Kidney (tissue), 14 donors: ENCODE data around the gene IGLL5. TPM values are rescaled to one million over a fixed set of nuclear protein-coding genes. Genes with fewer than 3 reads are reported as not detected.

Source experiments
- DNase-seq, 5 donors: peaks; one replicate each; pipeline ENCODE4 v3.0.0-alpha.2; 2013 to 2020
- FAIRE-seq: peaks from 2 replicates; lab custom pipeline; 2012; peaks lifted over from hg19 to GRCh38; lab: Jason Lieb, UNC
- H3K27ac ChIP-seq, 2 donors: one replicate each; pipeline ENCODE4 v1.7.0; 2013; ENCODE audit warnings: low read depth in 2 of 2, low read length in 2 of 2, inconsistent platforms in 1 of 2
- H3K27me3 ChIP-seq: one replicate; pipeline ENCODE4 v1.7.1; 2013; ENCODE audit warnings: low read length, inconsistent platforms; ENCODE audit not compliant: control insufficient read depth, insufficient read depth
- H3K36me3 ChIP-seq, 3 donors: one replicate each; pipeline versions ENCODE4 v1.7.0 to v1.7.1; 2013; ENCODE audit warnings: low read length in 3 of 3, control low read depth in 1 of 3, inconsistent platforms in 1 of 3; ENCODE audit not compliant: insufficient read depth in 3 of 3, control insufficient read depth in 2 of 3
- H3K4me1 ChIP-seq, 3 donors: one replicate each; pipeline versions ENCODE4 v1.7.0 to v1.7.1; 2013; ENCODE audit warnings: low read length in 3 of 3, inconsistent platforms in 1 of 3, low read depth in 1 of 3; ENCODE audit not compliant: control insufficient read depth in 2 of 3, insufficient read depth in 2 of 3
- H3K4me3 ChIP-seq, 3 donors: one replicate each; pipeline versions ENCODE4 v1.7.0 to v1.8.1; 2013; ENCODE audit warnings: low read length in 3 of 3, control low read depth in 1 of 3, inconsistent platforms in 1 of 3
- H3K9ac ChIP-seq, 3 donors: one replicate each; pipeline versions ENCODE4 v1.7.0 to v1.7.1; 2013; ENCODE audit warnings: low read length in 3 of 3, control low read depth in 1 of 3, inconsistent platforms in 1 of 3
- H3K9me3 ChIP-seq, 3 donors: one replicate each; pipeline versions ENCODE4 v1.7.0 to v1.7.1; 2013; ENCODE audit warnings: low read length in 3 of 3, control low read depth in 1 of 3, inconsistent platforms in 1 of 3; ENCODE audit not compliant: control insufficient read depth in 2 of 3, insufficient read depth in 1 of 3
- CTCF ChIP-seq: IDR thresholded peaks from 3 replicates; pipeline ENCODE4 v1.5.1; 2012; ENCODE audit warnings: mild to moderate bottlenecking, moderate library complexity, borderline replicate concordance; ENCODE audit not compliant: insufficient read depth; ENCODE audit errors: extremely low read depth
- intact Hi-C: fragments of 100-400 bp; cut with DNase I; formaldehyde crosslinking; loops from one replicate; pipeline ENCODE4 v1.11.1; 2022
- polyA plus RNA-seq: library from polyadenylated mRNA; stranded (reverse); fragments of 350-450 nt; fragmentation: Illumina TruSeq; extraction: RNeasy Lipid Tissue Mini Kit (QIAGEN cat#74804); gene quantifications from one replicate; pipeline ENCODE4 v1.2.3, GENCODE V29; 2014; ENCODE audit warnings: low read depth, low replicate concordance; ENCODE audit not compliant: insufficient read depth
- total RNA-seq: library from RNA; stranded (reverse); fragmentation: NEBNext Ultra II Directional; extraction: Animal tissue kit (Norgen Biotek cat#: 25700); gene quantifications from one replicate; pipeline ENCODE4 v1.2.1, GENCODE V29; 2021
- donor health status: control.
- donor health status: control.
- donor health status: control.
- donor health status: control.
- donor health status: control.
- donor health status: DM: yes; HTN: yes; CAD: no.
- donor health status: Normal renal cell carcinoma (clear cell type).

The IGLL5 gene
- total and polyA plus RNA-seq, 2 donors from 2014 or later, result 1.9 to 103 TPM

- intact Hi-C loops, result no loop called here
- H3K27ac ChIP-seq, result no peak overlapping the region
- DNase-seq, result peak in 1 of 5 donors; percentile 71
- H3K36me3 ChIP-seq, result no peaks in the 10 kb centered on the region
- no peak for FAIRE-seq
- H3K27me3 ChIP-seq, result no peaks in the 10 kb centered on the region
- no peak overlapping the region for H3K4me3 ChIP-seq
- no peaks in the 10 kb centered on the region for H3K4me1 ChIP-seq
- no peak overlapping the region for H3K9ac ChIP-seq
- H3K9me3 ChIP-seq, result no peaks in the 10 kb centered on the region
- TF ChIP-seq CTCF, result no peak
Measured at GRCh38 chr22:22927196-22927887, 39.7 kb downstream of the IGLL5 start.

- FAIRE-seq, result no peak
- intact Hi-C loops, result no loop called here
- Histone ChIP-seq H3K4me1 (no peaks in the 10 kb centered on the region), H3K27me3 (no peaks in the 10 kb centered on the region), H3K36me3 (no peaks in the 10 kb centered on the region), H3K9me3 (no peaks in the 10 kb centered on the region), H3K9ac (no peak overlapping the region), H3K27ac (no peak overlapping the region), H3K4me3 (no peak overlapping the region)
- DNase-seq, result no peak
- TF ChIP-seq CTCF, result no peak
Measured at GRCh38 chr22:22927888-22928665, 40.5 kb downstream of the IGLL5 start.

GRCh38 chr22:22928666-22929380 is 41.2 kb downstream of the IGLL5 start:
- intact Hi-C loops, result no loop called here
- no peak for FAIRE-seq
- no peak overlapping the region for H3K9ac ChIP-seq
- no peak for TF ChIP-seq CTCF
- no peaks in the 10 kb centered on the region for H3K9me3 ChIP-seq
- no peaks in the 10 kb centered on the region for H3K36me3 ChIP-seq
- no peak overlapping the region for H3K4me3 ChIP-seq
- peak in 2 of 5 donors; percentile 7 to 75 for DNase-seq
- H3K4me1 ChIP-seq, result no peaks in the 10 kb centered on the region
- H3K27me3 ChIP-seq, result no peaks in the 10 kb centered on the region
- no peak overlapping the region for H3K27ac ChIP-seq
